GM10266 (cell line): Measurements from ENCODE around the gene BTN3A1.

Experiments
- DNase-seq: peaks from one replicate; pipeline ENCODE4 v3.0.0; 2012; ENCODE audit errors: extremely low spot score
- TF ChIP-seq, protein P1 (sequence below): IDR thresholded peaks from 2 replicates; pipeline ENCODE4 v1.5.1; 2012; ENCODE audit warnings: mild to moderate bottlenecking, low read depth; ENCODE audit not compliant: control insufficient read depth, insufficient read depth; ENCODE audit errors: missing control alignments

Gene BTN3A1

DNA sequence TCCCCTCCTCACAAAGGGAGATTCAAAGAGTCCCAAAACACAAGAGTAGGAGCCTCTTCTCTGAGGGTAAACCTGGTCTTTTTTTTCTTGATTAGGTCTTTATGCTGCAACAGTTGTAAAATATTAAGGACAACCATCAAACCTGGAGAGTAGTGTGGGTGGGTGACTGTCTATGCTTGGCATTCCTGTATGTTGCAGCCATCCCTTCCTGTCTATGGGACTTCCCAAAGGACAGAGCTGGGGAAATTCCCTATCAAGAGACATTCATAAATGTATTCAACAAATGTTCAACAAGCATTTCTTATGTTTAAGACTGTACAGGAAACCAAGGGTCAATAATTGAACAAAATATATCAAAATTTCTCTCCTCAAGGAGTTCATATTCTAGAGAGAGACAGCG lies 13.6 kb upstream of the BTN3A1 start:
- no peak for DNase-seq
- TF ChIP-seq, protein P1, sequence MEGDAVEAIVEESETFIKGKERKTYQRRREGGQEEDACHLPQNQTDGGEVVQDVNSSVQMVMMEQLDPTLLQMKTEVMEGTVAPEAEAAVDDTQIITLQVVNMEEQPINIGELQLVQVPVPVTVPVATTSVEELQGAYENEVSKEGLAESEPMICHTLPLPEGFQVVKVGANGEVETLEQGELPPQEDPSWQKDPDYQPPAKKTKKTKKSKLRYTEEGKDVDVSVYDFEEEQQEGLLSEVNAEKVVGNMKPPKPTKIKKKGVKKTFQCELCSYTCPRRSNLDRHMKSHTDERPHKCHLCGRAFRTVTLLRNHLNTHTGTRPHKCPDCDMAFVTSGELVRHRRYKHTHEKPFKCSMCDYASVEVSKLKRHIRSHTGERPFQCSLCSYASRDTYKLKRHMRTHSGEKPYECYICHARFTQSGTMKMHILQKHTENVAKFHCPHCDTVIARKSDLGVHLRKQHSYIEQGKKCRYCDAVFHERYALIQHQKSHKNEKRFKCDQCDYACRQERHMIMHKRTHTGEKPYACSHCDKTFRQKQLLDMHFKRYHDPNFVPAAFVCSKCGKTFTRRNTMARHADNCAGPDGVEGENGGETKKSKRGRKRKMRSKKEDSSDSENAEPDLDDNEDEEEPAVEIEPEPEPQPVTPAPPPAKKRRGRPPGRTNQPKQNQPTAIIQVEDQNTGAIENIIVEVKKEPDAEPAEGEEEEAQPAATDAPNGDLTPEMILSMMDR, result no peak

DNA sequence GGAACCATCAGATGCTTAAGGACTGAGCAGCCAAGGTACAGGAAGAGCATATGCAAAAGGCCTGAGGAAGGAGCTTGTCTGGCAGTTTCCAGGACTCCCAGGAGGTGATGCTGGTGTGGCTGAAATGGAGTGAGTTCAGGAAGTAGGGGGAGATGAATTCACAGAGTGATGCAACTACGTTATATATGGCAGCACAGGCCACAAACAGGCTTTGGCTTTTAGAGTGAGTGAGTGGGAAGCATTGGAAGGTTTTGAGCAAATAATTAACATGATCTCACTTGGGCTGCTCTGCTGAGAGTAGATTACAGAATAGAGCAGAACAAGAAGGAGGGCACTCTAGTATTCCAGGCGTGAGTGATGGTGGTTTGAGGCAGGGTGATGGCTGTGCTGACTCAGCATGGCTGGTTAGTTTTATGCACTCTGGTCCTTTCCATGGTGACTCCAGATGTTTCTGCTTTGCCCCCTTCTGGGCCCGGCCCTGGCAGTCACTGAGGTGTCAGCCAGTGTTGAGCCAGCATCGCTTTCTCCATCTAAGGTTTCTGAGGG lies 12.7 kb upstream of the BTN3A1 start:
- DNase-seq, result no peak
- TF ChIP-seq, protein P1, result no peak

DNA sequence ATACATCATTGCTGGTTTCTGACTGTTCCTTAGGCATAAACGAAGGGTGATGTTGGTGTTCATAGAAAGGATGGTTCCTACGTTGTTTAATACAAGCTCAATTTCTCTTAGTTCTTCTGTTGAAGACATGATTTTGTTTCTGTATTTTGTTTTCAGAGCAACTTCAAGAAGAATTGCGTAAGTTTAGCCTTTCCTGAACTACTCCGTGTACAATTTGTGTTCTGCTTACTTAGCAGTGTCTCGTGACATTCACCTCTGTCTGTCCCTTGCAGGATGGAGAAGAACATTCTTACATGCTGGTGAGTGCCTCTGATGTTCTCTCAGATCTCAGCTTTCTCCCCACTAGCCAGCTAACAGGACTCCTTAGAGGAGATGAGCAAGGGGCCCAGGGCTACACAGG lies 11.5 kb upstream of the BTN3A1 start:
- no peak for DNase-seq
- TF ChIP-seq, protein P1, result no peak

DNA sequence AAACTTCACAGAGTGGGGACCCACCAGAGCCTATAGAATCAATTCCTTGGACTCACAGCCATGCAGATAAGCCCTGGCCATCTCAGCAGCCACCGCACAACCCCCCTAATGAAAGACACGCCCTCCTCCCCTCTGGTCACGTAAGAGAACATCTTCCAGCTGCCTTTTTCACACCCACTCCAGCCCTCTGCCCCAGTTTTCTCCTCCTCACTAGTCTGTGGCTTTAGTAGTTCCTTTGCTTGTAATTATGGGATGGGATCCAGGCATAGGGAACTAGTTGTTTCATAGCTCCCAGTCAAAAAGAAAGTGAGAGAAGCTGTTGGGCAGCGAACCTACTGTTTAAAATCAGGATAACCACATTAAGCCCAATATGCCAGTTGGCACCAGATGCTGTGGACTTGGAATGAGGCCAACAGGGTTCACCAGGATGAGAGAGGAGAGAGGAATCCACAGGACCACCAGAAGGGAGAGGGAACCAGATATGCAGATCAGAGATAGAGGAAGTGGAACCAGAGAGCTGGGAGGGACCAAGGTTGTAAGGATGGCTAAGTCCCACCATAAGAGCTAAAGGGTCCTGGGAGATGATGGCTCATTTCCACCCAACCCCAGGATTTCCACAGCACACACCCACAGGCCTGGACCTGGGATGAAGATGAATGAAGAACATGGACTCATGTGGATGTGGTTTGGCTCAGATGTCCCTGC lies 9.0 kb upstream of the BTN3A1 start:
- TF ChIP-seq, protein P1, result no peak
- DNase-seq, result no peak

DNA sequence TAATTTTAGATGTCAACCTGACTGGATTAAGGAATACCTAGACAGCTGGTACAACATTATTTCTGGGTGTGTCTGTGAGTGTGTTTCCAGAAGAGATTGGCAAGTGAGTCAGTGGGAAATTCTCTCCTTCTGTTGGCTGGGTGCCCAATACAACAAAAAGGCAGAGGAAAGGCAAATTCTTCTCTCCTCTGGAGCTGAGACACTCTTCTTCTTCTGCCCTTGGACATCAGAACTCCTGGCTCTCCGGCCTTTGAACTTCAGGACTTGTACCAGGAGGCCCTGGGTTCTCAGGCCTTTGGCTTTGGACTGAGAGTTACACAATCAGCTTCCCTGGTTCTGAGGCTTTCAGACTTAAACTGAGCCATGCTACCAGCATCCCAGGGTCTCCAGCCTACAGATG lies 7.8 kb upstream of the BTN3A1 start:
- TF ChIP-seq, protein P1, result no peak
- DNase-seq, result no peak

DNA sequence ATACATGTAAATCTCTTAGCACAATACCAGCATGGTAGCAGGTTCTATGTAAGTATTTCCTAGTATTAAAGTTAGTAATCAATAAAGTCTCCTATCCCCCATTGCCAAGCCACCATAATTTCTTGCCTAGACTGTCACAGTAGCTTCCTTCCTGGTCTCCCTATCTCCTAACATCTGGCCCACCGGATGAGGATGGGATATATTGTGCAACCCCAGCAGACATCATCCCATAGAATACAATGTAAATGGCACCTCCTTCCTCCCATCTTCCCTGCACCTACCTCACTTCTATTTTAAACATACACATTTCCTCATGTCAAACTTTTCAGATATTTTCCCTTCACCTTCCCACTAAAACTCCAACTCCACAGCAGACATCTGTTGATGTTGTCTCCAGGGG lies 3.5 kb upstream of the BTN3A1 start:
- no peak for DNase-seq
- TF ChIP-seq, protein P1, result no peak

DNA sequence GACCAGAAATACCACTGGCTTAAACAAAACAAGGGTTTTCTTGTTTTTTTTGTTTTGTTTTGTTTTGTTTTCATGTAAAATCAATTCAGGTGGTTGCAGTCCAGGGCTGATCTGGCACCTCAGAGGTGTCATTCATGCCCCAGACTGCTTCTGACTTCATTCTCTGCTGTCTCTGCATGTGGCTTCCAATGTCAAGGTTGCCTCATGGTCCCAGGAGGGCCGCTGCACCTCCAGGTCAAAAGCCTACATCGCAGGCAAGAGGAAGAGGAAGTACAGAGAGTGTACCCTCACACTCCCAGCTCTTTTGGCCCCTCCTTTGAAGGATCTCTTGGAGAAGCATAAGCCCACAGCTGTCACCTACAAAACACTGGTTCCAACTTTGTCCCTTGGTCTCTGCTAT lies 1.4 kb upstream of the BTN3A1 start:
- TF ChIP-seq, protein P1, result no peak
- no peak for DNase-seq
